Measurements from ENCODE around the gene GSTT2. TPM values are rescaled to one million over a fixed set of nuclear protein-coding genes. Genes with fewer than 3 reads are reported as not detected.

Gene GSTT2
- total RNA-seq, 5 donors from 2014 or later (not counting 1 experiment from before 2014, with no cell fraction given), result not detected

DNA sequence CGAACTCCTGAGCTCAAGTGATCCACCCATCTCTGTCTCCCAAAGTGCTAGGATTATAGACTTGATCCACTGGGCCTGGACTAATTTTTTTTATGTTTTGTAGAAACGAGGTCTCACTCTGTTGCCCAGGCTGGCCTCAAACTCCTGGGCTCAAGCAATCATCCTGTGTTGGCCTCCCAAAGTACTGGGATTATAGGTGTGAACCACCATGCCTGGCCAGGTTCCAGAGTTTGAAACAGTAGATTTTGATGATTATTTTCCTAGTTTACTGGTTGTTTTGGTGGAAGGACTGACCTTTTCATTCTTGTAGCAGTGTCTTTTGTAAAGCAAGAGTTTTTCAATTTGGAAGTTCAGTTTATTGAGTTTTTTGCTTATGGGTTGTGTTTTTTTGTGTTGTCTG is 46.1 kb downstream of the GSTT2 start:
- H3K27me3 ChIP-seq (replicated peaks in 1 of 2; ENCODE audit: control insufficient read depth in 2 of 2, extremely low read depth in 1 of 2, insufficient read depth in 2 of 2, low read length in 1 of 2), result no peaks in the 10 kb centered on the region
- H3K27ac ChIP-seq (ENCODE audit: low read length), result no peak overlapping the region
- H3K4me3 ChIP-seq (ENCODE audit: control insufficient read depth in 1 of 2, extremely low read depth in 1 of 2, low read length in 1 of 2), result no peak overlapping the region
- Mint-ChIP-seq H3K36me3 (peaks cover 26% of the 10 kb centered on the region), H3K27ac (no peak overlapping the region), H3K4me1 (peaks cover 52 to 63% (median 59%) of the 10 kb centered on the region in 3 donors), H3K9me3 (peaks cover 0 to 7% (median 0%) of the 10 kb centered on the region in 3 donors), H3K4me3 (no peak overlapping the region), H3K27me3 (no peaks in the 10 kb centered on the region)
- no peaks in the 10 kb centered on the region for H3K9me3 ChIP-seq
- DNase-seq (no peak), ATAC-seq (replicated peaks in 1 of 4) (no peak)
- peaks cover 0 to 3% of the 10 kb centered on the region in 2 experiments for H3K4me1 ChIP-seq (ENCODE audit: control insufficient read depth in 1 of 2, extremely low read depth in 1 of 2, insufficient read depth in 2 of 2, low read length in 2 of 2)
- ChIA-PET POLR2A (no interaction called here), CTCF (no interaction called here)
- H3K36me3 ChIP-seq (ENCODE audit: control insufficient read depth in 2 of 2, extremely low read depth in 1 of 2, insufficient read depth in 1 of 2, low read length in 1 of 2), result peaks cover 0 to 7% of the 10 kb centered on the region in 2 donors
- WGBS (ENCODE audit: insufficient coverage), result 100% methylated on average over 2 of the region's 2 CpGs

GRCh38 chr22:24026733-24027132 is 46.8 kb downstream of the GSTT2 start:
- Mint-ChIP-seq H3K4me1 (peaks cover 55 to 65% (median 59%) of the 10 kb centered on the region in 3 donors), H3K36me3 (peaks cover 26% of the 10 kb centered on the region), H3K27me3 (no peaks in the 10 kb centered on the region), H3K4me3 (no peak overlapping the region), H3K27ac (peak overlapping the region in 1 of 2 donors; percentile 24), H3K9me3 (peaks cover 0 to 7% (median 0%) of the 10 kb centered on the region in 3 donors)
- no peak overlapping the region for H3K27ac ChIP-seq (ENCODE audit: low read length)
- no peaks in the 10 kb centered on the region for H3K9me3 ChIP-seq
- no CpG with 5 or more reads among the region's 3 CpGs for WGBS (ENCODE audit: insufficient coverage)
- ATAC-seq (replicated peaks in 1 of 4), result no peak
- no peak overlapping the region for H3K4me3 ChIP-seq (ENCODE audit: control insufficient read depth in 1 of 2, extremely low read depth in 1 of 2, low read length in 1 of 2)
- H3K27me3 ChIP-seq (replicated peaks in 1 of 2; ENCODE audit: control insufficient read depth in 2 of 2, extremely low read depth in 1 of 2, insufficient read depth in 2 of 2, low read length in 1 of 2), result no peaks in the 10 kb centered on the region
- CTCF ChIA-PET, result no interaction called here
- peaks cover 0 to 3% of the 10 kb centered on the region in 2 experiments for H3K4me1 ChIP-seq (ENCODE audit: control insufficient read depth in 1 of 2, extremely low read depth in 1 of 2, insufficient read depth in 2 of 2, low read length in 2 of 2)
- H3K36me3 ChIP-seq (ENCODE audit: control insufficient read depth in 2 of 2, extremely low read depth in 1 of 2, insufficient read depth in 1 of 2, low read length in 1 of 2), result peaks cover 0 to 8% of the 10 kb centered on the region in 2 donors
- POLR2A ChIA-PET, result no interaction called here
- DNase-seq, result no peak

DNA sequence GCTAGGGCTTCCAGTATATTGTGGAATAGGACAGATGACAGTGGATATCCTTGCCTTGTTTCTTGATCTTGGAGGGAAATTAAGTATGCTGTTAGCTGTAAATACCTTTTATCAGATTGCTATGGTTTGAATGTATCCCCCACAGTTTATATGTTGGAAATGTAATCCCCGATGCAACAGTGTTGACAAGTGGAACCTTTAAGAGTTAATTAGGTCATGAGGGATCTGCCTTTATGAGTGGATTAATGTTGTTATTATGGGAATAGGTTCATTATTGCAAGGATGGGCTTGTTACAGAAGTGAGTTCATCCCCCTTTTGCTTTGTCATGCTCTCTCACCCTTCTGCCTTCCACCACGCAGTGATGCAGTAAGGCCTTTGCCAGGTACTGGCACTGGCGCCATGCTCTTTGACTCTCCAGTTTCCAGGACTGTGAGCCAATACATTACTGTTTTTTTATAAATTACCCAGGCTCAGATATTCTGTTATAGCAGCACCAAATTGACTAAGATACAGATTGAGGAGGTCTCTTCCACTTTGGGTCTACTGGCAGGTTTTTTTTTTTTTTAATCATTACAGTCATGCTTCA is 47.5 kb downstream of the GSTT2 start:
- no peak overlapping the region for H3K27ac Mint-ChIP-seq
- peaks cover 57 to 66% (median 59%) of the 10 kb centered on the region in 3 donors for H3K4me1 Mint-ChIP-seq
- ChIA-PET POLR2A (no interaction called here), CTCF (interaction anchor here in 1 of 2 donors (0.6 kb wide), 1 partner anchor 207 kb away, joined by 3 read pairs; no protein-coding TSS in a partner anchor)
- Histone ChIP-seq H3K4me1 (ENCODE audit: control insufficient read depth in 1 of 2, extremely low read depth in 1 of 2, insufficient read depth in 2 of 2, low read length in 2 of 2) (peaks cover 0 to 3% of the 10 kb centered on the region in 2 experiments), H3K9me3 (no peaks in the 10 kb centered on the region), H3K27me3 (replicated peaks in 1 of 2; ENCODE audit: control insufficient read depth in 2 of 2, extremely low read depth in 1 of 2, insufficient read depth in 2 of 2, low read length in 1 of 2) (no peaks in the 10 kb centered on the region), H3K36me3 (ENCODE audit: control insufficient read depth in 2 of 2, extremely low read depth in 1 of 2, insufficient read depth in 1 of 2, low read length in 1 of 2) (peaks cover 0 to 8% of the 10 kb centered on the region in 2 donors), H3K4me3 (ENCODE audit: control insufficient read depth in 1 of 2, extremely low read depth in 1 of 2, low read length in 1 of 2) (no peak overlapping the region), H3K27ac (ENCODE audit: low read length) (no peak overlapping the region)
- H3K9me3 Mint-ChIP-seq, result peaks cover 0 to 7% (median 0%) of the 10 kb centered on the region in 3 donors
- H3K4me3 Mint-ChIP-seq, result no peak overlapping the region
- WGBS (ENCODE audit: insufficient coverage), result 100% methylated on average over 1 of the region's 3 CpGs
- no peaks in the 10 kb centered on the region for H3K27me3 Mint-ChIP-seq
- H3K36me3 Mint-ChIP-seq, result peaks cover 22% of the 10 kb centered on the region
- ATAC-seq (replicated peaks in 1 of 4) (no peak), DNase-seq (no peak)

- Mint-ChIP-seq H3K9me3 (peaks cover 0 to 7% (median 0%) of the 10 kb centered on the region in 3 donors), H3K4me1 (peaks cover 54 to 63% (median 57%) of the 10 kb centered on the region in 3 donors), H3K27me3 (no peaks in the 10 kb centered on the region), H3K27ac (no peak overlapping the region), H3K4me3 (no peak overlapping the region), H3K36me3 (peaks cover 22% of the 10 kb centered on the region)
- H3K4me3 ChIP-seq (ENCODE audit: control insufficient read depth in 1 of 2, extremely low read depth in 1 of 2, low read length in 1 of 2), result no peak overlapping the region
- ATAC-seq (replicated peaks in 1 of 4) (no peak), DNase-seq (no peak)
- no peaks in the 10 kb centered on the region for H3K27me3 ChIP-seq (replicated peaks in 1 of 2; ENCODE audit: control insufficient read depth in 2 of 2, extremely low read depth in 1 of 2, insufficient read depth in 2 of 2, low read length in 1 of 2)
- ChIA-PET CTCF (no interaction called here), POLR2A (no interaction called here)
- 85% methylated on average over 2 of the region's 2 CpGs for WGBS (ENCODE audit: insufficient coverage)
- H3K9me3 ChIP-seq, result no peaks in the 10 kb centered on the region
- no peak overlapping the region for H3K27ac ChIP-seq (ENCODE audit: low read length)
- H3K36me3 ChIP-seq (ENCODE audit: control insufficient read depth in 2 of 2, extremely low read depth in 1 of 2, insufficient read depth in 1 of 2, low read length in 1 of 2), result peaks cover 0 to 8% of the 10 kb centered on the region in 2 donors
- H3K4me1 ChIP-seq (ENCODE audit: control insufficient read depth in 1 of 2, extremely low read depth in 1 of 2, insufficient read depth in 2 of 2, low read length in 2 of 2), result peaks cover 0 to 3% of the 10 kb centered on the region in 2 experiments
These were observed 48.1 kb downstream of the GSTT2 start for GRCh38 chr22:24027991-24028390.

DNA sequence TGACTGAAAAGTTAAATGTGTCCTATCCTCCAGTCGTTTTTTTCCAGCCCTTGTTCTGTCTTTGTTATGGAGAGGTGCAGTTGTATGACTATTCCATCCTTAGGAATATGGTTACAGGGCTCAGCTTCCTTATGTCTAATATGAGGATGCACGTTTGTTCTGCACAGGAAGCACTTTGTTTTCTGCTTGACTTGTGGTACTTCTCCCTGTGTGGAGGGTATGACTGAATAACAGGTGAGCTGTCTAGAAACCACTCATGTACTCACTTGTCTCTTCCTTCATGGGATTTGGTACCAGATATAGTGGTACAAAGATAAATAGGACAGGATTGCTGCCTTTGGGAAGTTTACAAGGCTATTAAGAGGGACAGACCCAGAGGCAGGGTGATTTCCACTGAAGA is 48.6 kb downstream of the GSTT2 start:
- POLR2A ChIA-PET, result no interaction called here

DNA sequence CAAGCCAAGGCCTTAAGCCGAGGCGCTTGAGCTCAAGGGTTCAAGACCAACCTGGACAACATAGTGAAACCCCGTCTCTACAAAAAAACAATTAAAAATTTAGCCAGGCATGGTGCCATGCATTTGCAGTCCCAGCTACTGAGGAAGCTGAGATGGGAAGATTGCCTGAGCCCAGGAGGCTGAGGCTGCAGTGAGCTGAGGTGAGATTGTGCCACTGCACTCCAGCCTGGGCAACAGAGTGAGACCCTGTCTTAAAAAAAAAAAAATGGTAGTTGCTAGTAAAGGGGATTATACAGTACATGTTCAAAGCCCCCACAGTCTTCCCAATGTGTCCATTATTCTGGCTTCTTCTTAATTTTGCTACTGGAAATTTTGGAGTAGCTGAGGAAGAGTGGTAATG is 49.4 kb downstream of the GSTT2 start:
- WGBS (ENCODE audit: insufficient coverage), result 92% methylated on average over 2 of the region's 3 CpGs
- DNase-seq, result no peak
- H3K9me3 Mint-ChIP-seq, result peaks cover 0 to 5% (median 0%) of the 10 kb centered on the region in 3 donors
- ChIA-PET CTCF (interaction anchor here in 1 of 2 donors (0.6 kb wide), 1 partner anchor 27 kb away, joined by 3 read pairs; no protein-coding TSS in a partner anchor), POLR2A (no interaction called here)
- Histone ChIP-seq H3K9me3 (no peaks in the 10 kb centered on the region), H3K4me3 (ENCODE audit: control insufficient read depth in 1 of 2, extremely low read depth in 1 of 2, low read length in 1 of 2) (no peak overlapping the region), H3K27me3 (replicated peaks in 1 of 2; ENCODE audit: control insufficient read depth in 2 of 2, extremely low read depth in 1 of 2, insufficient read depth in 2 of 2, low read length in 1 of 2) (no peaks in the 10 kb centered on the region), H3K36me3 (ENCODE audit: control insufficient read depth in 2 of 2, extremely low read depth in 1 of 2, insufficient read depth in 1 of 2, low read length in 1 of 2) (peaks cover 0 to 8% of the 10 kb centered on the region in 2 donors), H3K4me1 (ENCODE audit: control insufficient read depth in 1 of 2, extremely low read depth in 1 of 2, insufficient read depth in 2 of 2, low read length in 2 of 2) (peaks cover 3 to 4% of the 10 kb centered on the region in 2 experiments), H3K27ac (ENCODE audit: low read length) (no peak overlapping the region)
- H3K36me3 Mint-ChIP-seq, result peaks cover 21% of the 10 kb centered on the region
- H3K4me3 Mint-ChIP-seq, result no peak overlapping the region
- no peak overlapping the region for H3K27ac Mint-ChIP-seq
- ATAC-seq (replicated peaks in 1 of 4), result no peak
- no peaks in the 10 kb centered on the region for H3K27me3 Mint-ChIP-seq
- H3K4me1 Mint-ChIP-seq, result peaks cover 48 to 58% (median 55%) of the 10 kb centered on the region in 3 donors

More for the DNA sequence above, 48.6 kb downstream of the GSTT2 start:
- H3K4me3 ChIP-seq (ENCODE audit: control insufficient read depth in 1 of 2, extremely low read depth in 1 of 2, low read length in 1 of 2), result no peak overlapping the region
- peaks cover 22% of the 10 kb centered on the region for H3K36me3 Mint-ChIP-seq
- H3K27me3 ChIP-seq (replicated peaks in 1 of 2; ENCODE audit: control insufficient read depth in 2 of 2, extremely low read depth in 1 of 2, insufficient read depth in 2 of 2, low read length in 1 of 2), result no peaks in the 10 kb centered on the region
- H3K27ac Mint-ChIP-seq, result peak overlapping the region in 1 of 2 donors; percentile 48
- WGBS (ENCODE audit: insufficient coverage), result 17% methylated on average over 1 of the region's 2 CpGs
- H3K27ac ChIP-seq (ENCODE audit: low read length), result no peak overlapping the region
- CTCF ChIA-PET, result no interaction called here
- H3K9me3 Mint-ChIP-seq, result peaks cover 0 to 7% (median 0%) of the 10 kb centered on the region in 3 donors
- ATAC-seq (replicated peaks in 1 of 4) (peak in 1 of 4 experiments; percentile 54), DNase-seq (no peak)
- H3K4me1 Mint-ChIP-seq, result peaks cover 52 to 61% (median 55%) of the 10 kb centered on the region in 3 donors
- peaks cover 0 to 8% of the 10 kb centered on the region in 2 donors for H3K36me3 ChIP-seq (ENCODE audit: control insufficient read depth in 2 of 2, extremely low read depth in 1 of 2, insufficient read depth in 1 of 2, low read length in 1 of 2)
- no peak overlapping the region for H3K4me3 Mint-ChIP-seq
- H3K27me3 Mint-ChIP-seq, result no peaks in the 10 kb centered on the region
- H3K4me1 ChIP-seq (ENCODE audit: control insufficient read depth in 1 of 2, extremely low read depth in 1 of 2, insufficient read depth in 2 of 2, low read length in 2 of 2), result peaks cover 3 to 4% of the 10 kb centered on the region in 2 experiments
- no peaks in the 10 kb centered on the region for H3K9me3 ChIP-seq
